H7 (cell line): ENCODE results near the gene RIPPLY2. TPM values are rescaled to one million over a fixed set of nuclear protein-coding genes. Genes with fewer than 3 reads are reported as not detected.
A peak's percentile ranks its signal among the peaks of the same experiment; 100 is the strongest.

Experiments
- DNase-seq: peaks from one replicate; pipeline ENCODE4 v3.0.0; 2012
- H3K27me3 ChIP-seq: 2 replicates; pipeline ENCODE4 v1.6.0; 2011; ENCODE audit warnings: mild to moderate bottlenecking, low read length; ENCODE audit not compliant: control insufficient read depth, insufficient read depth
- H3K36me3 ChIP-seq: replicated peaks from 2 replicates; pipeline ENCODE4 v1.5.1; 2011; ENCODE audit warnings: low read length; ENCODE audit not compliant: control insufficient read depth, insufficient read depth
- H3K4me3 ChIP-seq: 2 replicates; pipeline ENCODE4 v1.5.1; 2011; ENCODE audit warnings: low read depth, mild to moderate bottlenecking, control low read depth, low read length, moderate library complexity; ENCODE audit not compliant: insufficient read depth
- total RNA-seq: library from RNA; depleted of rRNA; stranded (reverse); fragments of >200 nt; shearing (Covaris generic); gene quantifications from 2 replicates; pipeline ENCODE4 v1.2.3, GENCODE V29; 2014

RIPPLY2 gene
- total RNA-seq, 1 experiment from 2014 or later = 0.90 TPM

- DNase-seq = no peak
- no peak overlapping the region for H3K4me3 ChIP-seq
- H3K27me3 ChIP-seq = peaks cover 19% of the 10 kb centered on the region
- H3K36me3 ChIP-seq = no peaks in the 10 kb centered on the region
These were observed 4.0 kb upstream of the RIPPLY2 start for GRCh38 chr6:83849127-83849526.

GRCh38 chr6:83849610-83850009 lies 3.5 kb upstream of the RIPPLY2 start:
- Histone ChIP-seq H3K4me3 (no peak overlapping the region), H3K36me3 (no peaks in the 10 kb centered on the region), H3K27me3 (peaks cover 24% of the 10 kb centered on the region)
- no peak for DNase-seq

- Histone ChIP-seq H3K4me3 (peak overlapping the region; percentile 70), H3K27me3 (peaks cover 35% of the 10 kb centered on the region), H3K36me3 (no peaks in the 10 kb centered on the region)
- DNase-seq = no peak
These were observed 507 bp upstream of the RIPPLY2 start for GRCh38 chr6:83852528-83853177.

GRCh38 chr6:83854001-83854501 lies 891 bp downstream of the RIPPLY2 start:
- H3K4me3 ChIP-seq = peak overlapping the region; percentile 70
- no peaks in the 10 kb centered on the region for H3K36me3 ChIP-seq
- DNase-seq = peak; percentile 73
- peaks cover 35% of the 10 kb centered on the region for H3K27me3 ChIP-seq

- Histone ChIP-seq H3K36me3 (no peaks in the 10 kb centered on the region), H3K27me3 (peaks cover 35% of the 10 kb centered on the region), H3K4me3 (no peak overlapping the region)
- no peak for DNase-seq
These were observed 1.6 kb downstream of the RIPPLY2 start for GRCh38 chr6:83854766-83855165.

GRCh38 chr6:83859410-83860358 lies 6.5 kb downstream of the RIPPLY2 start, which contains the start of gene CYB5R4:
Gene CYB5R4 (plus strand): TSS chr6:83859689. CDS start chr6:83859783, 94 bp downstream.
- Histone ChIP-seq H3K36me3 (no peaks in the 10 kb centered on the region; the same call in 1 of the 2 replicates), H3K27me3 (peaks cover 10% of the 10 kb centered on the region), H3K4me3 (peak within 1 kb of the TSS; percentile 75)
- DNase-seq = peak; percentile 97

GRCh38 chr6:83860359-83860755 lies 7.2 kb downstream of the RIPPLY2 start:
- Histone ChIP-seq H3K4me3 (peak overlapping the region; percentile 75), H3K36me3 (no peaks in the 10 kb centered on the region; the same call in 1 of the 2 replicates), H3K27me3 (peaks cover 4% of the 10 kb centered on the region; the same call in 1 of the 2 replicates)
- no peak for DNase-seq

GRCh38 chr6:83860782-83861495 lies 7.8 kb downstream of the RIPPLY2 start:
- no peak for DNase-seq
- Histone ChIP-seq H3K4me3 (no peak overlapping the region), H3K36me3 (no peaks in the 10 kb centered on the region; the same call in 1 of the 2 replicates), H3K27me3 (no peaks in the 10 kb centered on the region)

GRCh38 chr6:83862776-83863471 lies 9.8 kb downstream of the RIPPLY2 start:
- Histone ChIP-seq H3K4me3 (no peak overlapping the region), H3K36me3 (peaks cover 5% of the 10 kb centered on the region), H3K27me3 (no peaks in the 10 kb centered on the region)
- DNase-seq = no peak

- peaks cover 5% of the 10 kb centered on the region for H3K36me3 ChIP-seq
- no peak overlapping the region for H3K4me3 ChIP-seq
- no peaks in the 10 kb centered on the region for H3K27me3 ChIP-seq
- DNase-seq = no peak
These were observed 13.9 kb downstream of the RIPPLY2 start for GRCh38 chr6:83867043-83867442.

GRCh38 chr6:83867527-83868161 lies 14.5 kb downstream of the RIPPLY2 start:
- no peak for DNase-seq
- H3K4me3 ChIP-seq = no peak overlapping the region

GRCh38 chr6:83868639-83869038 lies 15.5 kb downstream of the RIPPLY2 start:
- no peak overlapping the region for H3K4me3 ChIP-seq
- H3K27me3 ChIP-seq = no peaks in the 10 kb centered on the region
- DNase-seq = no peak
- H3K36me3 ChIP-seq = peaks cover 5% of the 10 kb centered on the region

More at GRCh38 chr6:83867527-83868161, 14.5 kb downstream of the RIPPLY2 start:
- no peaks in the 10 kb centered on the region for H3K27me3 ChIP-seq
- peaks cover 5% of the 10 kb centered on the region for H3K36me3 ChIP-seq

GRCh38 chr6:83870649-83871048 lies 17.5 kb downstream of the RIPPLY2 start:
- Histone ChIP-seq H3K27me3 (no peaks in the 10 kb centered on the region), H3K4me3 (no peak overlapping the region), H3K36me3 (peaks cover 5% of the 10 kb centered on the region)
- DNase-seq = no peak
